BLaER1 (cell line): ENCODE data around the gene HNRNPUL2.
"Not testable (repeated sequence)": the region's sequence is repeated elsewhere in the genome, so short reads cannot be mapped to it uniquely, and the experiment has no call there.

Source experiments
- H3K27ac ChIP-seq: shearing (Covaris generic); formaldehyde crosslinking; 2 replicates; pipeline ENCODE4 v1.8.1; 2022
- H3K27me3 ChIP-seq: shearing (Covaris generic); formaldehyde crosslinking; 2 replicates; pipeline ENCODE4 v1.8.1; 2022
- H3K36me3 ChIP-seq: shearing (Covaris generic); formaldehyde crosslinking; 2 replicates; pipeline ENCODE4 v1.8.1; 2022
- H3K4me1 ChIP-seq: shearing (Covaris generic); formaldehyde crosslinking; 2 replicates; pipeline ENCODE4 v1.8.1; 2022
- H3K4me2 ChIP-seq: shearing (Covaris generic); formaldehyde crosslinking; 2 replicates; pipeline ENCODE4 v1.8.1; 2022
- H3K4me3 ChIP-seq: shearing (Covaris generic); formaldehyde crosslinking; 2 replicates; pipeline ENCODE4 v1.8.1; 2022
- H3K9ac ChIP-seq: shearing (Covaris generic); formaldehyde crosslinking; 2 replicates; pipeline ENCODE4 v1.8.1; 2022
- H3K9me3 ChIP-seq: shearing (Covaris generic); formaldehyde crosslinking; 2 replicates; pipeline ENCODE4 v1.8.1; 2022
- H4K20me1 ChIP-seq: shearing (Covaris generic); formaldehyde crosslinking; 2 replicates; pipeline ENCODE4 v1.8.1; 2022
- Cebpa-rat ChIP-seq: shearing (Covaris generic); IDR thresholded peaks from 2 replicates; pipeline ENCODE4 v1.8.1; 2022

The HNRNPUL2 gene

DNA sequence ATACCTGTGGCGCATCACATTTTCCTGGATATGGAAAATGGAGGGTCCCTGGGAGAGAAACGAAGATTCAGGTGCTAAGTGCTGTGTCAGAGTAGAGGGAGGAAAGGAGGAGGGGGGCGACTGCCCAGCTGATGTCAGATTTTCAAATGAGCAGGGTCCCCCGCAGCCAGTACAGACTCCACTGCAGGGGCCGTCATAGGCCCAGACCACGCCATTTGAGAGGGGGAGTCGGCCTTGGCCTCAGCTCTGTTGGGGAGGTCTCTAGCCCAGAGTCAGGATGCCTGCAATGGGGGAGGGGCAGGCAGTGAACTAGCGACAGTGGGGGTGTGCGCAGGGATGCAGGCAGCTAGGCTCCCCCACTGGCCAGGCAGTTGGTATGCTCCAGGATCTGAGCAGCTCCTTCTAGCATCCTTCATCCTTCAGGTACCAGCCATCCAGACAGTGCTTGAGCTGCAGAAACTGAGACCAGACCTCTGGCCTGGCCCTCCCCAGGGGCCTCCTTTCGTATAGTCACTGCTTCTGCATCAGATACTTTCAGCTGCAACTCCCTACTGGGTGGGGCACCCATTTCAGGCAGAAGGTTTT is 19.9 kb downstream of the HNRNPUL2 start, which contains the start of the genes BSCL2 and GNG3:
BSCL2 (minus strand) TSS at position 148 of the 585 bp plus-strand sequence. CDS start 229 bp downstream, outside the sequence.
GNG3 (plus strand) TSS at position 400 of the 585 bp plus-strand sequence. CDS start 620 bp downstream, outside the sequence.
- no peaks in the 10 kb centered on the region for H3K9me3 ChIP-seq
- H3K4me3 ChIP-seq: peak within 1 kb of the TSS; percentile 76
- H3K4me2 ChIP-seq: peak within 1 kb of the TSS; percentile 99
- TF ChIP-seq Cebpa-rat: no peak
- peaks cover 51% of the 10 kb centered on the region for H3K4me1 ChIP-seq
- H3K36me3 ChIP-seq: peaks cover 41% of the 10 kb centered on the region
- no peaks in the 10 kb centered on the region for H4K20me1 ChIP-seq
- H3K9ac ChIP-seq: peak within 1 kb of the TSS; percentile 92
- H3K27me3 ChIP-seq: no peaks in the 10 kb centered on the region
- peak within 1 kb of the TSS; percentile 98 for H3K27ac ChIP-seq

DNA sequence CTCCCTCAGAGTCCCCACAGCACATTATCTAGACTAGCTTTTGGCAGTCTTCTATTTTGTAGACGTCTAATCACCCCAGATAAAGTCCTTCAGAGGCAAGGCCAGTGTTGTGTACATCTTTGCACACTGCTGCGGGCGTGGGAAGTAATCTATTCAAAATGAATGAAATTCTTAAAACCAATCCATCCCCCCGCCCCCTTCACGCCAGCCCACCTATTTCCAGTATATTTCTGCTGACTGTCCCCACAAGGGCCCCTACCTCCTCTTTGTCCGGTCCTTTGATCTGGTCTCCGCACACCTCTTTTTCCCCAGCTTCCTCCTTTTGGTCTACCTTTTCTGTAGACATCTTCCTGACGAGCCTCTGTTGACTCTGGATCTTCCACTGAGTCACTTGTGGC is 20.4 kb downstream of the HNRNPUL2 start:
- peak overlapping the region; percentile 67; the same call in 1 of the 2 replicates for H3K9ac ChIP-seq
- H3K9me3 ChIP-seq: no peaks in the 10 kb centered on the region
- peak overlapping the region; percentile 76 for H3K4me3 ChIP-seq
- H3K4me2 ChIP-seq: peak overlapping the region; percentile 99
- H3K36me3 ChIP-seq: peaks cover 41% of the 10 kb centered on the region
- peak overlapping the region; percentile 56; the same call in 1 of the 2 replicates for H3K27ac ChIP-seq
- no peaks in the 10 kb centered on the region for H4K20me1 ChIP-seq
- no peaks in the 10 kb centered on the region for H3K27me3 ChIP-seq
- TF ChIP-seq Cebpa-rat: no peak
- H3K4me1 ChIP-seq: peaks cover 51% of the 10 kb centered on the region

DNA sequence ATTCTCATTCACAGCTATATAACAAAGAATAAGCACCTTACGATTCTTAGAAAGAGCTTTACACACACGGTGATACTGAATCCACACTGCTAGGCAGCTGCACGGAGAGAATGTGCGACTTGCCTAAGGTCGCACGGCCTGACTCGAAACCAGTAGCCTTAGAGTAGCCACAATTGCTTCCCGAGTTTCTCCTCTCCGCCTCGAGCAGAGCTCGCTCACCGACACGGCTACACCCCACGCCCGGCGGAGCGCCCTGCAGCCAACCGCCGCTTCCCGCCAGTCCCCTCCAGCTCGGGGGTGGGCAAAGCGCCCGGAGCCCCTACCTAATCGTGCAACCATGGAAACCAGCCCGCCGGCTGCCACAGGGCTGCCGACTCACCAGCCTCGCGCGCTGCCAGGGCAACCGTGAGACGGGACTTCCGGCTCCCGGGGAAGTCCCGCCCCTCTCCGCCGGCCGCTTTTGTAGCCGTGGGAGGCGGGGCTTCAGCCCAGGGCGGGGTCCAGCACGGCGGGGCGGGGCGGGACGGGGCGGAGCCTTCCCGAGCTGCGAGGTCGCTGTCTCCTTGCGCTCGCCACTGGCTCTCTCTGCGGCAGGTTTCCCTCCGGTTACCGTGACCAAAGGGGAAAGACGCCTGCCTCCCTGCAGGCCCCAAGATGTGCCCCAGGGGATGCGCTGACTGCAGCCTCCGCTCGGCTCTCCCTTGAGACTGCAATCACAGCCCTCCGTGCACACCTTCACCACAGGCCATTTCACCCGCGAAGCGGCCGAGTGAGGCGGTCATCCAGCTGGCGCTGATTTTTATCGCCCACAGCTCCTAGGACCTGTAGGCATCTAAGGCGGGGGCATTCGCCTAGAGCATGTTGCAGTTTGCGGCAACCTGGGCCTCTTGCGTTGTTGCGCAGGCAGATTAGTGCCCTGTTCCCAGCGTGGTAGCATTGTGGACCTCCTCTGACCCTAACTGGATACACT is 21.1 kb downstream of the HNRNPUL2 start:
- Histone ChIP-seq H3K36me3 (peaks cover 41% of the 10 kb centered on the region), H3K4me3 (peak overlapping the region; percentile 76), H3K4me1 (peaks cover 51% of the 10 kb centered on the region), H3K9me3 (no peaks in the 10 kb centered on the region), H3K27me3 (no peaks in the 10 kb centered on the region), H3K9ac (peak overlapping the region; percentile 72), H3K4me2 (peak overlapping the region; percentile 99), H3K27ac (peak overlapping the region; percentile 56), H4K20me1 (no peaks in the 10 kb centered on the region)
- TF ChIP-seq Cebpa-rat: no peak

DNA sequence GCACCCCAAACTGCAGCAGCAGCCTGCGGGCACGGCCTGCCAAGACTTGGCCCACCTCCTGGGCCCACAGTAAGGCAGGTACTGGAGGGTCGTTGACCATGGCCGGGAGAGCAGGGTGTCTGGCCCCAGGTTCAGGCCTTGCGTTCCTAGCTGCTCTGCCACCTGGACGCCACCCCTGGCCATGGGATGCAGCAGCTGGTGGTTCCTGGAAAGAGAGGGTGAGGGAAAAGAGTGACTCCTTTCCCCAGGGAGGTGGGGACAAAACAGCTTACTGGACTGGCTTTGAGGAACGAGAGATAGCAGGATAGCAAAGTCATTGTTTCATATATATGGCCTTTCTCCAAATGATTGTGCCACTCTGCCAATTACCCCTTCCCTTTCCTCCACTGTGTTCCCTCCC is 21.8 kb downstream of the HNRNPUL2 start:
- Histone ChIP-seq H3K36me3 (peaks cover 41% of the 10 kb centered on the region), H4K20me1 (no peaks in the 10 kb centered on the region), H3K4me2 (peak overlapping the region; percentile 99), H3K4me1 (peaks cover 49% of the 10 kb centered on the region), H3K9me3 (no peaks in the 10 kb centered on the region), H3K4me3 (peak overlapping the region; percentile 76), H3K27me3 (no peaks in the 10 kb centered on the region), H3K9ac (peak overlapping the region; percentile 72), H3K27ac (peak overlapping the region; percentile 38)
- TF ChIP-seq Cebpa-rat: no peak

DNA sequence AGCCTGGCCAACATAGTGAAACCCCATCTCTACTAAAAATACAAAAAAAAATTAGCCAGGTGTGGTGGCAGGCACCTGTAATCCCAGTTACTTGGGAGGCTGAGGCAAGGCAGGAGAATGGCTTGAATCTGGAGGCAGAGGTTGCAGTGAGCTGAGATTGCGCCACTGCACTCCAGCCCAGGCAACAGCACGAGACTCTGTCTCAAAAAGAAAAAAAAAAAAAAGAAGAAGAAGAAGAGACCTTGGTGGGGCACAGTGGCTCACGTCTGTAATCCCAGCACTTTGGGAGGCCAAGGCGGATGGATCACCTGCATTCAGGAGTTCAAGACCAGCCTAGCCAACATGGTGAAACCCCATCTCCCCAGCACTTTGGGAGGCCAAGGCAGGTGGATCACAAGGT is 23.3 kb downstream of the HNRNPUL2 start:
- not testable (repeated sequence) for H3K9ac ChIP-seq, H3K27me3 ChIP-seq, H3K9me3 ChIP-seq, H3K27ac ChIP-seq, H3K4me3 ChIP-seq, H3K4me2 ChIP-seq, H4K20me1 ChIP-seq
- peaks cover 40% of the 10 kb centered on the region for H3K4me1 ChIP-seq
- peaks cover 52% of the 10 kb centered on the region for H3K36me3 ChIP-seq

DNA sequence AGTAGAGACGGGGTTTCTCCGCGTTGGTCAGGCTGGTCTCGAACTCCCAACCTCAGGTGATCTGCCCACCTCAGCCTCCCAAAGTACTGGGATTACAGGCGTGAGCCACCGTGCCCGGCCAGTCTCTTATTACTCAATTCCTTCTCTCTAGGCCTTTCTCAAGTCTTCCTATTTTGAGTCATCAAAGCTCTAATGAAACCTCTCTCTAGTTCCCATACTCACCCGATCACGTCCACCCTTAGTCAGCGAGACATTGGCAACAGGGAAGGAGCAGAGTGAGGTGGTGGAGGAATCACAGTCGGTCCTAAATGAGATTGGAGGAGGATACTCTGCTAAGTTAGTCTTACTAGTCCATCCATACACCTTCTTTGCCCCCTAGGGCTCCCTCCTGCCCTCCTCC is 25.0 kb downstream of the HNRNPUL2 start:
- no peak for TF ChIP-seq Cebpa-rat
- Histone ChIP-seq H4K20me1 (no peaks in the 10 kb centered on the region), H3K9ac (no peak overlapping the region), H3K27ac (no peak overlapping the region), H3K27me3 (no peaks in the 10 kb centered on the region), H3K36me3 (peaks cover 58% of the 10 kb centered on the region), H3K9me3 (no peaks in the 10 kb centered on the region), H3K4me1 (peaks cover 23% of the 10 kb centered on the region), H3K4me2 (no peak overlapping the region), H3K4me3 (no peak overlapping the region)

DNA sequence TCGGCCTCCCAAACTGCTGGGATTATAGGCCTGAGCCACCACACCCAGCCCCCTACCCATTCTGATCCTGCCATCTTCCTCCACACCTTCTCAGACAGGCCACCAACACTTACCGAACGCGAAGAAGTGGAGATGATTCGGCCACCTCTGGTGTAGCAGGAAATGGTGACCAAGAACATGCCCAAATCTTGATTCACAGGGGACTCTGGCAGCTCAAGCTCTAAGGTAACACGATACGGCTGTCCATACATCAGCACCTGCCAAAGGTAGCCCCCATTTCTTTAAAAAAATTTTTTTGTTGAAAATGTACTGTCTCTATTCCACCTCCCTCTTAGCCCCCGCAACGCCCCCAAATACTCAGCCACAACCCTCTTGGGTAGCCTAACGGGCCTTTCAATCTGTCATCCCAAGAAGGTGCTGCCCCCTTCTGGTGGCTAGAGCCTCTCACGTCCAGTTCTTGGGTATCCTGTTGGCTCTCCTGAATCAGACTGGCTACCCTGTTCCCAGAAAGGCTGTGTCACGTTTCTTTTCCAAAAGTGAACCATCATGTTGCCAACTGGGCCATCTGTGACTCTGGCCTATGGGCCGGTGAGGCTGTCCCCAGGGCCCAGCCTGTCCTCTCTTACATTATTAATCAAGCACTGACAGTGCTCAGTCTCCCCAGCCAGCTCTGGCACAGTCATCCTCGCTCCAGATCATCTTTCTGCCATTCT is 32.6 kb downstream of the HNRNPUL2 start:
- Histone ChIP-seq H3K9me3 (no peaks in the 10 kb centered on the region), H3K4me2 (no peak overlapping the region), H3K36me3 (peaks cover 63% of the 10 kb centered on the region), H3K9ac (no peak overlapping the region), H4K20me1 (no peaks in the 10 kb centered on the region), H3K27me3 (no peaks in the 10 kb centered on the region), H3K4me1 (0 out of 2 replicates have a peak, but pooled peaks cover 7% of the 10 kb centered on the region), H3K27ac (no peak overlapping the region), H3K4me3 (no peak overlapping the region)
- TF ChIP-seq Cebpa-rat: no peak

DNA sequence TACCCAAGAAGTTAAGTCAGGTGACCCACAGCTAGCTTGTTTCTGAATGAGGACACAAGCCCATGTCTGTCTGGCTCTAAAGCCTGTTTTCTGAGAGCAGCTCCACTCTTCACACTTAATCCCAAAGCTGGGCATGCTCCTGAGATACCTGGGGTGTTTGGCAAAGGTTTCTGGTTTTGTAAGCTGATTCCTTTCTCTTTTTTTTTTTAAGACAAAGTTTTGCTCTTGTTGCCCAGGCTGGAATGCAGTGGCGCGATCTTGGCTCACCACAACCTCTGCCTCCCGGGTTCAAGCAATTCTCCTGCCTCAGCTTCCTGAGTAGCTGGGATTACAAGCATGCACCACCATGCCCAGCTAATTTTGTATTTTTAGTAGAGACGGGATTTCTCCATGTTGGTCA is 33.6 kb downstream of the HNRNPUL2 start:
- H4K20me1 ChIP-seq, H3K4me2 ChIP-seq, H3K27ac ChIP-seq, H3K4me3 ChIP-seq, H3K9ac ChIP-seq, H3K4me1 ChIP-seq, H3K27me3 ChIP-seq, H3K9me3 ChIP-seq: not testable (repeated sequence)
- H3K36me3 ChIP-seq: peaks cover 59% of the 10 kb centered on the region

DNA sequence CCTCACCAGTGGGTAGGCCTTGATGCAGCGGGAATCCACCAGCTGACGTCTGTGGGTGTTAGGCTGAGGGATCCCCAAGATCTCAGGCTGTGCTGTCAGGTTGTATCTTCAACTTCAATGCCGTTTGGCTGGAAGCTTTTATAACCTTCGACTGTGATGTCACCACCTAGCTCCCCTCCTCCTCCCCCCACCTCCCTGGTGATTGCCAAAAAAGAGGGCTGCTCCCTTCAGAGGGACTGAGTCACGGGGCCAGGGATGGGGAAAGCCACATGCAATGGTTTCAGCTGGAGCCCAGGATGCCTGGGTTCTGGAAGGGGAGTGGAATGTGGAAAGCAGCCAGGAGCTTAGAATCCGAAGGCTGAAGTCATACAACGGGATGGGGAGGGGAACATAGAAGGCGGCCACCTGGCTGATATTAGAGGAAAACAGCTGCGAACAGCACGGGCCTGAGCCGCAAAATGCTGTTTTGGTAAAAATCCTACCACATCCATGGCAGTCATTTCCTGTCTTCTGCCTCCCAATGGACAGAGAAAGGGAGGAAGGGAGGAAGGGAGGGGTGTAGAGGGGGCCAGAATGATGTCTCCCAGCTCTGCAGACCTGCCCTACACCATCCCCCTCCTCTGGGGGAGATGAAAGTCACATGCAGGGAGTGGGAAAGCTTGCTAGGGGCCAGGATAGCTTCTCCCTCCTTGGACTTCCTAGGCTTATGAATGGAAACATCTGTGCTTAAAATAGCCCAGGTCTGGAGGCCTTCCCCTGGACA is 37.7 kb downstream of the HNRNPUL2 start, which contains the start of gene LRRN4CL:
LRRN4CL (minus strand) TSS at position 110 of the 763 bp plus-strand sequence. CDS start 1,022 bp downstream, outside the sequence.
- no peak within 1 kb of the TSS for H3K27ac ChIP-seq
- 0 out of 2 replicates have a peak, but pooled peaks cover 3% of the 10 kb centered on the region for H3K4me1 ChIP-seq
- H3K4me3 ChIP-seq: no peak within 1 kb of the TSS
- peaks cover 52% of the 10 kb centered on the region for H3K36me3 ChIP-seq
- H3K9me3 ChIP-seq: no peaks in the 10 kb centered on the region
- no peak within 1 kb of the TSS for H3K9ac ChIP-seq
- H3K27me3 ChIP-seq: no peaks in the 10 kb centered on the region
- H4K20me1 ChIP-seq: no peaks in the 10 kb centered on the region
- no peak for TF ChIP-seq Cebpa-rat
- no peak within 1 kb of the TSS for H3K4me2 ChIP-seq
